NB4 (cell line): ENCODE data around the gene PITPNC1.
"Not testable (repeated sequence)": the region's sequence is repeated elsewhere in the genome, so short reads cannot be mapped to it uniquely, and the experiment has no call there.

Experiments
- DNase-seq: peaks from one replicate; pipeline ENCODE4 v3.0.0; 2010; ENCODE audit warnings: low read depth
- H3K4me3 ChIP-seq: one replicate; pipeline ENCODE4 v1.5.1; 2011; ENCODE audit warnings: mild to moderate bottlenecking, low read depth, low read length, moderate library complexity
- CTCF ChIP-seq: IDR thresholded peaks from one replicate; pipeline ENCODE4 v1.5.1; 2012; ENCODE audit warnings: low read depth, low read length
- MAX ChIP-seq: IDR thresholded peaks from 2 replicates; pipeline ENCODE4 v1.6.1; 2011; ENCODE audit warnings: low read depth, low read length
- MYC ChIP-seq: IDR thresholded peaks from 2 replicates; pipeline ENCODE4 v1.6.1; 2011; ENCODE audit warnings: low read depth, low read length
- POLR2A ChIP-seq: IDR thresholded peaks from 2 replicates; pipeline ENCODE4 v1.6.1; 2011; ENCODE audit warnings: mild to moderate bottlenecking; ENCODE audit not compliant: insufficient read length; ENCODE audit errors: extremely low read depth

The PITPNC1 gene

GRCh38 chr17:67475161-67475937 lies 98.3 kb downstream of the PITPNC1 start:
- peak; percentile 84 for DNase-seq
- no peak overlapping the region for H3K4me3 ChIP-seq
- TF ChIP-seq MYC, result no peak
- TF ChIP-seq MAX, result no peak; the same call in 1 of the 2 replicates
- peak; percentile 95 for TF ChIP-seq CTCF
- no peak for TF ChIP-seq POLR2A

- TF ChIP-seq MAX (no peak), CTCF (no peak), MYC (no peak), POLR2A (no peak)
- no peak overlapping the region for H3K4me3 ChIP-seq
- DNase-seq, result no peak
Observed at GRCh38 chr17:67476787-67477335, 99.8 kb downstream of the PITPNC1 start.

GRCh38 chr17:67477687-67478086 lies 100.6 kb downstream of the PITPNC1 start:
- H3K4me3 ChIP-seq, result no peak overlapping the region
- TF ChIP-seq POLR2A (no peak), MYC (no peak), MAX (no peak), CTCF (no peak)
- no peak for DNase-seq

- TF ChIP-seq CTCF (no peak), MYC (no peak), MAX (no peak), POLR2A (no peak)
- no peak overlapping the region for H3K4me3 ChIP-seq
- no peak for DNase-seq
Observed at GRCh38 chr17:67478401-67479041, 101.4 kb downstream of the PITPNC1 start.

- no peak for DNase-seq
- TF ChIP-seq MYC (no peak), CTCF (no peak), MAX (no peak), POLR2A (no peak)
- H3K4me3 ChIP-seq, result no peak overlapping the region
Observed at GRCh38 chr17:67479148-67479547, 102.1 kb downstream of the PITPNC1 start.

GRCh38 chr17:67480959-67481358 lies 103.9 kb downstream of the PITPNC1 start:
- H3K4me3 ChIP-seq, DNase-seq: not testable (repeated sequence)
